Superior temporal gyrus (tissue), 1 donor: ENCODE measurements around the gene IDNK.
A peak's percentile ranks its signal among the peaks of the same experiment; 100 is the strongest.
"Not testable (repeated sequence)": the region's sequence is repeated elsewhere in the genome, so short reads cannot be mapped to it uniquely, and the experiment has no call there.

Experiments used
- DNase-seq: peaks from one replicate; pipeline ENCODE4 v3.0.0-alpha.2; 2016; ENCODE audit errors: extremely low spot score

The IDNK gene

DNA sequence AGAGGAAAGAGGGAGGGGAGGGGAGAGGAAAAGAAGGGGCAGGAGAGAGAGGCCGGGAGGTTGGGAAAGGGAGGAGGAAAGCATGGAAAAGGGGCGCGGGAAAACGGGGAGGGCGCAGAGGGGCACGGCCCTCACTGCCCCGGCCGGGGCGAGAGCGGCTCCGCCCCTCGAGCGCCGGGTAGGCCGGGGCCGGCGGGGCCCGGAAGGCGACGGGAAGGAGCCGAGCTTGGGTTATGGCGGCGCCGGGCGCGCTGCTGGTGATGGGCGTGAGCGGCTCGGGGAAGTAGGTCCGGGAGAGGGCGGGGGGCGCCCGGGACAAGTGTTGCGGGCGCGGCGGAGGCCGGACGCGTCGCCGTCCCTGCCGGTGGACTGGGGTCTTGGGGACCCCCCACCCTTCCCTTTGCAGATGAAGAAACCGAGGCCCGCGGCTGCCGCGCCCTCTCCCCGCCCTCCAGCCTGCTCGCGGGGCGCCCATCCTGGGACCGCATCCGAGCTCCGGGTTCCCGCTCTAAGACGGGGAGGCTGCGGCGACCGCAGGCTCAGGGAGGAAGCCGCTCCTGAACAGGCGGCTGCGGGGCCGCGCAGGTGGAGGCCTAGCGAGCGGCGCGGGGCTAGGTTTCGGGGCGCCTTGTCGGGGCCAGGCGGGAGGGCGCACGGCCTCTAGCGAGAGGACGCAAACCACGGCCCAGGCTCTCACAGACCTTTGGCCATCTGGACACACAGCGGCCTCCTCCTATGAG is at the start of gene IDNK:
Gene IDNK (plus strand): TSS at position 205 of the 740 bp plus-strand sequence. CDS start 29 bp downstream, at position 234.
- peak; percentile 58 for DNase-seq

DNA sequence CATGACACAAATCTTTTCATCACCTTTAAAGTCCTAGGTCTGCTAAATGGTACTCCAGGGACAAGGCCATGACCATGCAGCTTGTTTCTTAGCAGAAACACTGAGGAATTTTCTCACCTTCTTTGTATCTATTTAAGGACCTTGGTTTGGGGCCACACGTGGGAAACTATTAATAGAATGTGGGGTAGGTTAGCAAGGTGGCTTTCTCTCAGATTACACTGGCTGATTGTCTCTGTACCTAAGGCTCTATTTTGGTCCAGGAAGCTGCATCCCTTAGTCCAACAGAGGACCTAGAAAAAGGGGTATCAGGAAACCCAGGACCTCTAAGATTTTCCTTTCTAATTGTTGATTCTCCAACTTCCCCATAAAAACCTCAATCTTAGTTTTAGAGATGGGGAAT is 48.5 kb upstream of the IDNK start:
- DNase-seq = no peak

DNA sequence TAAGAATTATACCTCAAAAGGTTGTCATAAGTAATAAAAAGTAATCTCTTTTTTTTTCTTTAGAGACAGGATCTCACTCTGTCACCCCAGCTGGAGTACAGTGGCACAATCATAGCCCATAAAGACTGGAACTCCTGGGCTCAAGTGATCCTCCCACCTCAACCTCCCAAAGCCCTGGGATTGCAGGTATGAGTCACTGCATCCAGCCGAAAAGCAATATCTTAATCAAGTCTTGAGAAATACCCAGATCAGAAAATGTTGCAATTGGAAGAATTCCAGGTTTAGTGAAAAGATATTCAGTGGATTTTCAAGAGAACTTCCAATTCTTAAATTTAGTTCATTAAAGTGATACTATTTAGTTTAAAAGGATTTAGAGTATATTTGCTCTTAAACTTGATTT is 40.9 kb upstream of the IDNK start:
- DNase-seq = no peak

DNA sequence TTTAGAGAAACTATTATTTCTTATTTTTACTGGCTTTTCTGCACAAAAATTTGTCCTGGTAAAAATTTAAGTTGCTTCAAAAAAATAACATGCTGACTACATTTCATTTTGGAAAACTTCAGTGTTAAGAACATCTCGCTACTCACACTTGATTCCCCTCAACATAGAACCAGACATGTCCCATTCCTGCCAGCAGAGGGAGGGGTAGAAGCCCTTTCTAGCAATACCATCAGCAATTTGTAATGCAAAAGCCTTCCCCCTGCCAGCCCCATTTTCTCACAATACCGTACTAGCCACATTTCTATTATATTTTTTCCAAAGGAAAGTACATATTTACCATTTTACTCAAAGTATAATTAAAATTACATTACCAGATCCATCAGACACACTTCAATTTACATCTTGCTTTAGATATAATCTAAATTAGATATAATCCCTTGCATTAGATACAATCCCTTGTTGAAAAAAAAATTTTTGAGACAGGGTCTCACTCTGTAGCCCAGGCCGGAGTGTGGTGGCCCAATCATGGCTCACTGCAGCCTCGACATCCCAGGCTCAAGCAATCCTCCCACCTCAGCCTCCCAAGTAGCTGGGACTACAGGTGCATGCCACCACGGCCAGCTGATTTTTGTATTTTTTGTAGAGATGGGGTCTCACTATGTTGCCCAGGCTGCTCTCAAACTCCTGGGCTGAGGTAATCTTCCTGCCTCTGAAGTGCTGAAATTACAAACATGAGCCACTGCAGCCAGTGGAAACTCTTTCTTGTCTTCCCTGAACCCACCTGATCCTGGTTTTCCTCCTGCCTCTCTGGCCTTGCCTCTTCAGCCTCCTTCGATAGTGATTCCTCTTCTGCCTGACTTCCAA is 39.6 kb upstream of the IDNK start:
- peak; percentile 33 for DNase-seq

DNA sequence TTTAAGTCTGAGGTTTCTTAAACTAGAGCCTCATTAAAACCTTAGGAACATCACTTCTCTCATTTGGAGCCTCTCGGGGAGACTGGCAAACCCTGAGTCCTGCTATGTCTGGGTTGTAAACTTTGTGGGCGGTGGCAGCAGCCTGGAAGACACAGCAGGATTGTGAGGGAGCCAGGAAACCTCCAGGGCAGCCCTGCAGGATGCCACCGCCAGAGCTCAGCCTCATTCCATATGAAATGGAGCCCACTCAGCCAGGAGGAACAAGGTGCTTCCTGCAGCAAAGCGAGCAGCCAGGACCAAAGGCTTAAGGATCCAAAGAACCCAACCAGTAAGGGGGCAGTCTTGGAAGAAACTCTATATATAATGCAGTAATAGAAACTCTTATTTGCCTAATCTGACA is 37.9 kb upstream of the IDNK start:
- DNase-seq = no peak

DNA sequence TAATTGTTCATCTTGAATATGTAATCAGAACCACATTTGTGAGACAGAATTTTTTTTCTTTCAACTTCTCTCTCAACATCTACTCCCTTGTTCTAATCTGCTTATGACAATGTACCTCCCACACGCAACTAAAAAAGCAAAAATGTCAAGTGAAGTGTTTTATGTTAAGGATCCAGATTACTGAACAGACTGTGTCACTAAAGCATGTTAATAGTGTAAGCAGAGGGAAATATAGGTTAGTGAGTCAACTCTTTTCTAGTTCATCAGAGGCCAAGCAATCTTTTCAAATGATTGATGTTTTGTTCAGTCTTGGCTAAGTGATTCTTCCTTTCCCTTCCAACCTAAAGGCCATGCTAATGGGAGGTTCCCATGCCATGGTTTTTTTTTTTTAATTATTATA is 34.7 kb upstream of the IDNK start:
- no peak for DNase-seq

DNA sequence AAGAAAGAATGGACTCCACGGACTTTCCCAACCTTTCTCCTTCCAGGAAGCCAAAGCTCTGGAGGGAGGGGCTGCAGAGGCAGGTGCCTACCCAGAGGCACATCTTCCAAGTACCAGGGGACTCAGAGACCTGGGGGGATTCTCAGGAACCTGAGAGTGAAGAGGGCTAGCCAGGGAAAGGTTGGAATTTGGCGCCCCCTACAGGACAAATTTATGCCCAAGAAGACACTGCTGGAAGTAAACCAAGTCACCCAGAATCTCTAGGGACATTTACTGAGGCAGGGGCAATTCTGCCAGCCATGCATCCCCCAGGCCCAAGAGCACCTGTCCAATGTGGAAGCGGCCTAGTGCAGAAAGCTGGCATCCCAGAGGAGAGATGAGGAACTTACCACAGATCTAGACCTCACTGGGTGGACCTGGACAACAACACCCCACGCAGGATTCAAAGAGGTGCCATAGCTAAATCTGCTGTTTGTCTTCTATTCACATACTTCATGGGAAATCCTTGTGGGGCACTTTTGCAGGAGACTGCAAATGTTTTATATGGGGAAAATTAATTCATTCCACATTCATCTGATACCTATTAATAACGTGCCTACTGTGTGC is 25.9 kb upstream of the IDNK start:
- peak; percentile 58 for DNase-seq

DNA sequence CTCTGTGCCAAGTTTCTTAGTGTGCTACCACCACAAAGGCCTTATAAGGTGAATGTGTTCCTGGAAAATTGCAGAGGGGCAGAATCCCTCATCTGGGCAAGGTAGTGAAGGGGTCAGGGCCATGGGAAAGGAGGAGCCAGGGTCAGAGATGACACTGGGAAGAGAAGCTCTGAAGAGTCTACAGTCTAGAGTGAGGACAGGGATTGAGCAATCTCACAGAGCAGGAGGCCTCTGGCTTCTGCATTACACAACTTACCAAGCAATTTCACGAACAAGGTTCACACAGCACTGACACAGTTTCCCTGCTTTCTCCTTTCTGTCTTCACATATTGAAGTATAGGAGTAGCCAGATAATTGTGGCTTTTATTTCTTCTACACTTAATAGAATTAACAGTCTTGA is 24.5 kb upstream of the IDNK start:
- no peak for DNase-seq

DNA sequence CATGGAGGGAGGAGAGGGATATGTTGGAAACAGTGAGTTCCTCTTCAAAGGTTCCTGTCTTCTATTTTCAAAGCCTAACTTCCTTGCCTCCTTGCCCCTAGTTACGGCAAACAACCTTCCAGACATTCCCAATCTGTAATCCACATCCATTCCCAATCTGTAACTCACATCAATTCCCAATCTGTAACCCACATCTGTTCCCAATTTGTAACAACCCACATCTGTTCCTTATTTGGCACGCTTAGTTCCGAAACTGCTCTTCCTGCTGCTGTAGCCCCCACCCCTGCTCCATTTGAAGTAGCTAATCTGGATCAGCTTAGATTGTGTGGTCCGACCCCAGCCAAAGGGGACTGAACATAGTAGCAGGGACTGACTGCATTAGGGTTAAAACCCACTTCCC is 23.9 kb upstream of the IDNK start:
- DNase-seq = no peak

DNA sequence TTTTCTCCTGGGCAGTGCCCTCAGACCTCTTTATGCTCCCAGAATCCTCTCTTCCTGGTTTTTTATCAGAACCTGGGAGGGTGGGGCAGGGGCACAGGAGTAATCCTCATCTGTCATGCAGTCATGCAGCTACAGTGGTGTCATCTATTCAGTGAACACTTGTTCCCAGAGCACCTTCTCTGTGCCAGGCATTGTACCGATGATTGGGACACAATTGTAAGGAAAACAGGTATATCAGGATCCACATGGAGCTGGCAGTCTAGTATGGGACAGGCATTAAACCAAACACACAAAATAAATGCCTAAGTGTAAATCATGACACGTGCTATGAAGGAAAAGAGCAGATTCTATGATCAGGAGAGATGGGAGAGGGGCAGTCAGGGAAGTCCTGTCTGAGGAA is 21.5 kb upstream of the IDNK start:
- DNase-seq = no peak

DNA sequence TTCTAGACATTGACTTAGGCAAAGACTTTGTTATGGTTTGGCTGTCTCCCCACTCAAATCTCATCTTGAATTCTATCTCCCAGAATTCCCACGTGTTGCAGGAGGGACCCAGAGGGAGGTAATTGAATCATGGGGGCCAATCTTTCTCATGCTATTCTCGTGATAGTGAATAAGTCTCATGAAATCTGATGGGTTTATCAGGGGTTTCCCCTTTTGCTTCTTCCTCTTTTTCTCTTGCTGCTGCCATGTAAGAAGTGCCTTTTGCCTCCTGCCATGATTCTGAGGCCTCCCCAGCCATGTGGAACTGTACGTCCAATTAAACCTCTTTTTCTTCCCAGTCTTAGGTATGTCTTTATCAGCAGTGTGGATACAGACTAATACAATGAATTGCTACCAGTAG is 15.3 kb upstream of the IDNK start:
- not testable (repeated sequence) for DNase-seq

DNA sequence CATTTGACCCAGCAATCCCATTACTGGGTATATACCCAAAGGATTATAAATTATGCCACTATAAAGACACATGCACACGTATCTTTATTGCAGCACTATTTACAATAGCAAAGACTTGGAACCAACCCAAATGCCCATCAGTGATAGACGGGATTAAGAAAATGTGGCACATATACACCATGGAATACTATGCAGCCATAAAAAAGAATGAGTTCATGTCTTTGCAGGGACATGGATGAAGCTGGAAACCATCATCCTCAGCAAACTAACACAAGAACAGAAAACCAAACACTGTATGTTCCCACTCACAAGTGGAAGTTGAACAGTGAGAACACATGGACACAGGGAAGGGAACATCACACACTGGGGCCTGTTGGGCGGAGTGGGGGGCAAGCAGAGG is 9.6 kb upstream of the IDNK start:
- not testable (repeated sequence) for DNase-seq

DNA sequence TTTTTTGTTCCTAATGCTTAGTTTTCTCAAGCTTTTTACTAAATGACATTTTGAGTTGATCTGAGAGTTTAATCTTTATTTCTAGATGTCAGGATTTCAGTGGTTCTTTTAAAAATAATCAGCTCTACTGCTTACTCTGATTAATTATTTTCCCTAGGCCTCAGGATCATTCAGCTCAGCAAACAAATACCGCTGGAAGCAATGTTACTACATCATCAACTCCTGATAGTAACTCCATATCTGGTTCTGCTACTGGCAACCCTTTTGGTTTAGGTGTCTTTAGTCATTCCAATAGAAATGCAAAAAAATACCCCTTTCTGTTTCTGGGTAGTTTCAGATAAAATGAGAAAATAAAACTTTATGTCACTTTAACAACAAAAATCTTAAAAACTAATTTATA is 5.6 kb upstream of the IDNK start:
- no peak for DNase-seq

DNA sequence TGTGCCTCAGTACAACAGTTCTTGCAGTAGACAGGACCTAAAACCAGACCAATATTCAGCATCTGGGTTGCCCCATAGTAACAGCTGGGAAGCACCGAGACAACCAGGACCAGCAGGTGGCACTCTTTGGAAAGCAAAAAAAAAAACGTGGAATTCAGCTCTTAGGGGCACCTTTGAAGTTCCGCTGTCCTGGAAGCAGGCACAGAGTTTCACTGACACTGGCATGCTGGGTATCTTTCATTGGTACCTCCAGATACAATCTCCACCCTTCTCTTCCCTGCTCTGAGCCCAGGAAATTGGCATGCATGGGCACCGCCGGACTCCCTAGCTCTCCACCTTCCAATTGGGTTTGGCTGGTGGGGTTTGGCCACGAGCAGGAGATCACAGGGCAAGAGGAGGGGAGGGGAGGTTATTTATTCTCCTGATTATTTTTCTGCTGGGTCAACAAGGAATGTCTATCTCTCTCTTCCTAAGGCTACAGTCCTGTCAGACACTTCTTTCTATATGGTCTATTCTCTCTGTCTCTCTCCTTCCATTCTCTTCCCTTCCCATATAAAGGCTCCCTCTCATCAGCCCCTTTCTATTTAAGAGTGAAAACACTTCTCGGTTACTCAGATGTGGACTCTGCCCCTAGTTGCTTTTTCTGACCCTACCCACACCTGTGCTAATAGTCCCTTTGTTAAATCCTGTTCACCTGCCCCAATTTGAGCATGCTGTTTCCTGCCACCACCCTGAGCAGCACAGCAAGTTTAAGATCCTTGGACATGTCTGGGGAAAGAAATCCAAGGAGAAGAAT is 1.9 kb upstream of the IDNK start:
- peak; percentile 77 for DNase-seq

DNA sequence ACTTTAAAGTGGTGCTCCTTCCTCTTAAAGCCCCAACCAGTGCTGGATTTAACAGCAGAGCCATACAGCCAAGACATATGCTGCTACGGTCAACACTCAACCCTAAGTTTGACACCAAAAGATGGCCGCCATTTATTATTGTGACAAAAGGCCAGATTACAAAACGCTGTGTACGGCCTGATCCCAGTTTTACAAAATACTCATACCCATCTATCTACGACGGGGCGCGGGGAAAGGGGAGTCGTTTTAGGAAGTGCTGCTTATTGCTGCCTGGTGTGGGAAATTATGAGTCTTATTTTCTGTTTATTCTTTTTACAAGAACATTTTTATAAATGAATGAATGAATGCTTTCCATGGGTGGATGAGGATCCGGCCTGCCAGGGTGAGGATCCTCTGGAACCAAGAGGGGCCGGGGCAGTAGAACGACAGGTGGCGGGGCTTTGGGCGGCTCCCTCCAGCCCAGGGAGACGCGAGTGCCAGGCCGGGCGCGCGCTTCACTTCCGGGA is 457 bp upstream of the IDNK start:
- DNase-seq = no peak

DNA sequence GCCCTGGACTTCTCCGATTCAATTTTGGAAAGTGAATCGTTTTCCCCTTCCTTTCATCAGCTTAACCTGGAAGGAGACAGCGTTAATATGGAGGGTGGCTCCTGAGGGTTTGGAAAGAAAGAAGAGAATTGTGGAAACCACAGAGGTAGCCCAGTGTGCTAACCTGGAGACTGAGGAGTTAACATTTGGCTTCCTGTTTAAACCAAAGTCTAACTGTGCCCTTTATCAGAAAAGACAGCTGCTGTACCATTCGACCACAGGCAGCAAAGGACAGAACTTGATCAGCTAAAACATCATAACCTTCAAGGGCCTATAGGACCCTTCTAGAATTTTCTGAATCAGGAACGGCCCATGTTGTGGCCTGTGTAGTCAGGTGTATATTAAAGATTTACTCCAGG is 735 bp downstream of the IDNK start:
- DNase-seq = peak; percentile 62

DNA sequence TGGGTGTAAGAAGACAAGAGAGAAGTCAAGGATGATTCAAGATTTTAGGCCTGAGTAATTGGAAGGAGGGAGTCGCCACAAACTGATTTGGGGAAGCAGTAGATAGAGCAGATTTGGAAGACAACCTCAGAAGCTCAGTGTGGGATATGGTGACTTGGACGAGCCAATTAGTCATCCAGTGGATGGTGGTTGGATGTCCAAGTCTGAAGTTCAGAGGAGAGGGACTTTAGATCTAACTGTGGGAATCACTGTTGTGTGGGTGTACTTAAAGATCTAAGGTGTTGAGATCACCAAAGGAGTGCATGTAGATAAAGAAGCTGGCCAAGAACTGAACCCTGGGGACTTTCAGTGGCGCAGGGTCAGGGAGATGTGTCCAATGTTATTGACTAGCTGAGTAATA is 2.2 kb downstream of the IDNK start:
- DNase-seq = no peak

DNA sequence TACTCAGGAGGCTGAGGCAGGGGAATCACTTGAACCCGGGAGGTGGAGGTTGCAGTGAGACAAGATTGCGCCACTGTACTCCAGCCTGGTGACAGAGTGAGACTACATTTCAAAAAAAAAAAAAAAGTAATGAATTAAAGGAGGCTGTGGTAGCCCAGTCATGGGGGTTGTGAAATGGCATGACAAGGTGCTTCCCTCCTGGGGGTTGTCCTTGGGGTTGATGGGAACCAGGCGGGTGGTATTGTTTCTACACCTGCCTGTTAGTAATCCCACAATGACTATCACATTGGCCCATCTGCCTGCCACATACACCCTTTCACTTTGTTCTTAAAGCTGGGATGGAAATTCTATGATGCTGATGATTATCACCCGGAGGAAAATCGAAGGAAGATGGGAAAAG is 5.6 kb downstream of the IDNK start:
- DNase-seq = no peak

DNA sequence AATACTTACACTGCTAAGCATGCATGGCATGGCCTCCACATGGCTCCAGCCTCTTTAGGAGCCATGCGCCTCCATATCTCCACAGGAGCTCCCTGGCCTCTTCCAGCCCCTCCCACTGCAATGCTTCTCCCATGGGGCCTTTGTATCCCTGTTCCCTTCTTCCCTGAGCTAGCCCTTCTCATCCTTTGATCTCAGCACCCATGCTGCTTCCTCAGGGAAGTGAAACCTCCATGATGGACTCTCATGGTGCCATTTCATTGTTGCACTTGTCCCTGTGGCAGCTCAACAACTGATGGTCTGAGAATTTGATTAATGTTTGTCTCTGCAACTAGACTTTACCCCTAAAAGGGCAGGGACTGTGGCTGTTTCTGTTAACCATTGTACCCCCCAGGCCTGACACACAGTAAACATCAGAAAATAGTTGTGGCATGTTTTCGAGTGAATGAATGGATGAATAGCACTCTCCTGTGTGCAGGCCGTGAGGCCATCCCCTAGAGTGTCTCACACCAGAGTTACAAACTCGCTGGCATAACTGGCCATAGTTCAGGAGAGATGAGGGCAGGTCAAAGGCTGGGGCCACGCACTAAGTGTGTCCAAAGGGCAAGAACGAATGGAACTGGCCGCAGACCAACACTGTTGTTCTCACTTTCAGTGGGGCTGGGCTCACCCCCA is 6.6 kb downstream of the IDNK start:
- no peak for DNase-seq

DNA sequence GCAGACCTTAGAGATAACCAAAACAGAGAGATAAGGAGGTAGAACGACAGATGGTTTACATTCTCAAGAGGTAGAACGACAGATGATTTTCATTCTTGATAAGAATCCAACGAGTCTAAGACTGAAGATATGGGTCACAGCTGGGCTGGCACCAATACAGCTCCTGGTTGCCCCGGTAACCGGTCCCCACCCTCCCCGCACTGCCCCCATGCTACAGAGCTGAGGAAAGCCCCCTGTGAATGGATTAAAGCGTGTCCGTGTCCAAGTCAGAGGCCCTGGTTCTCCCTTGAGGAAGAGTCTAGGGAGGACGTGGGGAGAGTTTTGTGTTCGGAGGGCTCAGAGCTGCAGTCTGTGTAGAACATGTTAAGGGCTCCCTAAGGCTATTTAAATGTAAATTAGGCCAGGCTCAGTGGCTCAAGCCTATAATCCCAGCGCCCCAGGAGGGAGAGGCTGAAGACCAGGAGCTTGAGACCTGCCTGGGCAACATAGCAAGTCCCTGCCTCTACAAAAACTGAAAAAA is 8.1 kb downstream of the IDNK start:
- no peak for DNase-seq

DNA sequence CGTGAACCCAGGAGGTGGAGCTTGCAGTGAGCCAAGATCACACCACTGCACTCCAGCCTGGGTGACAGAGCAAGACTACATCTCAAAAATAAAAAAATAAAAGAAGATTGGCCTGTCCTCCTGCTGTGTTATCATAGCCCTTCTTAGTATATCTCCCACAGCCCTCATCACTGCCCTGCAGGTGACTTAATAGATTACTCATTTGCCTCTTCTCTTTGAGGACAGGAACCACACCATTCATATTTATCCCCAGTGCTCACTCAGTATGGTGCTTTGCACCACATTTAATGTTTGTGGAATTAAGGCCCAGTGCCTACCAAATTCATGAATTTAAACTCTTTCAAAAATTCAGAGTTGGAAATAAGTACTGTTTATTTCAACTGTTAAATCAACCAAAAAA is 10.3 kb downstream of the IDNK start:
- DNase-seq = no peak
